ENCODE data around the gene CIAO3.

The CIAO3 gene

GRCh38 chr16:720447-720989 lies 20.3 kb downstream of the CIAO3 start (continued):
- TF ChIP-seq, protein P1, sequence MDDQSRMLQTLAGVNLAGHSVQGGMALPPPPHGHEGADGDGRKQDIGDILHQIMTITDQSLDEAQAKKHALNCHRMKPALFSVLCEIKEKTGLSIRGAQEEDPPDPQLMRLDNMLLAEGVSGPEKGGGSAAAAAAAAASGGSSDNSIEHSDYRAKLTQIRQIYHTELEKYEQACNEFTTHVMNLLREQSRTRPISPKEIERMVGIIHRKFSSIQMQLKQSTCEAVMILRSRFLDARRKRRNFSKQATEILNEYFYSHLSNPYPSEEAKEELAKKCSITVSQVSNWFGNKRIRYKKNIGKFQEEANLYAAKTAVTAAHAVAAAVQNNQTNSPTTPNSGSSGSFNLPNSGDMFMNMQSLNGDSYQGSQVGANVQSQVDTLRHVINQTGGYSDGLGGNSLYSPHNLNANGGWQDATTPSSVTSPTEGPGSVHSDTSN (CRISPR knock-in tag; IDR thresholded peaks at IDR 0.05) = no peak
- TF ChIP-seq ZNF2 (tag by site-specific recombination; IDR thresholded peaks at IDR 0.05) (0 out of 2 replicates have a peak, but pooled peaks have one; percentile 49), ZNF433 (tag by site-specific recombination; IDR thresholded peaks at IDR 0.05; ENCODE audit: low read depth) (no peak), ZNF596 (tag by site-specific recombination; IDR thresholded peaks at IDR 0.05) (no peak), KLF1 (tag by site-specific recombination; IDR thresholded peaks at IDR 0.05) (no peak; the same call in 1 of the 2 replicates), ZNF16 (tag by site-specific recombination; IDR thresholded peaks at IDR 0.05; ENCODE audit: low read depth) (no peak), ZNF416 (tag by site-specific recombination; IDR thresholded peaks at IDR 0.05) (no peak), ZBTB44 (tag by site-specific recombination; IDR thresholded peaks at IDR 0.05) (no peak), ZNF302 (tag by site-specific recombination; IDR thresholded peaks at IDR 0.05; ENCODE audit: low read depth) (no peak), ZFP37 (tag by site-specific recombination; IDR thresholded peaks at IDR 0.05) (peak; percentile 70; the same call in 1 of the 2 replicates), AEBP2 (tag by site-specific recombination; IDR thresholded peaks at IDR 0.05; ENCODE audit: borderline replicate concordance) (no peak), ZNF830 (tag by site-specific recombination; IDR thresholded peaks at IDR 0.05; ENCODE audit: low read depth) (no peak), ZNF658 (tag by site-specific recombination; IDR thresholded peaks at IDR 0.05) (no peak), REST (tag by site-specific recombination; IDR thresholded peaks at IDR 0.05) (peak; percentile 44; the same call in 1 of the 2 replicates), ZFHX2 (tag by site-specific recombination; conservative IDR thresholded peaks at IDR 0.05) (peak; percentile 97), GFI1B (tag by site-specific recombination; IDR thresholded peaks at IDR 0.05) (no peak), ZNF558 (tag by site-specific recombination; IDR thresholded peaks at IDR 0.05) (no peak), ZNF664 (tag by site-specific recombination; IDR thresholded peaks at IDR 0.05) (no peak), ZNF391 (tag by site-specific recombination; IDR thresholded peaks at IDR 0.05; ENCODE audit: borderline replicate concordance, low read depth) (no peak), ZNF19 (tag by site-specific recombination; IDR thresholded peaks at IDR 0.05; ENCODE audit: low read depth) (no peak), PRDM10 (tag by site-specific recombination; IDR thresholded peaks at IDR 0.05) (no peak), ZBTB21 (tag by site-specific recombination; IDR thresholded peaks at IDR 0.05) (no peak), ZNF501 (tag by site-specific recombination; IDR thresholded peaks at IDR 0.05) (0 out of 2 replicates have a peak, but pooled peaks have one; percentile 20), ZBTB8A (tag by site-specific recombination; IDR thresholded peaks at IDR 0.05) (peak; percentile 69), HOXD13 (CRISPR knock-in tag; IDR thresholded peaks at IDR 0.05; ENCODE audit: borderline replicate concordance) (no peak), ZSCAN23 (tag by site-specific recombination; IDR thresholded peaks at IDR 0.05) (no peak), ZNF311 (tag by site-specific recombination; IDR thresholded peaks at IDR 0.05; ENCODE audit: borderline replicate concordance) (no peak)
- TF ChIP-seq, protein P2, sequence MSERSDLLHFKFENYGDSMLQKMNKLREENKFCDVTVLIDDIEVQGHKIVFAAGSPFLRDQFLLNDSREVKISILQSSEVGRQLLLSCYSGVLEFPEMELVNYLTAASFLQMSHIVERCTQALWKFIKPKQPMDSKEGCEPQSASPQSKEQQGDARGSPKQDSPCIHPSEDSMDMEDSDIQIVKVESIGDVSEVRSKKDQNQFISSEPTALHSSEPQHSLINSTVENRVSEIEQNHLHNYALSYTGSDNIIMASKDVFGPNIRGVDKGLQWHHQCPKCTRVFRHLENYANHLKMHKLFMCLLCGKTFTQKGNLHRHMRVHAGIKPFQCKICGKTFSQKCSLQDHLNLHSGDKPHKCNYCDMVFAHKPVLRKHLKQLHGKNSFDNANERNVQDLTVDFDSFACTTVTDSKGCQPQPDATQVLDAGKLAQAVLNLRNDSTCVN (tag by site-specific recombination; optimal IDR thresholded peaks at IDR 0.05) = peak; percentile 73
